HG02678 (cell line): Measurements from ENCODE around the gene JPT2.

Experiments used
- ATAC-seq: cut with Tn5 transposase; IDR thresholded peaks from one replicate; pipeline ENCODE4 v1.9.1; 2021; ENCODE audit warnings: mild to moderate bottlenecking, moderate library complexity; ENCODE audit not compliant: unreplicated experiment

Gene JPT2

DNA sequence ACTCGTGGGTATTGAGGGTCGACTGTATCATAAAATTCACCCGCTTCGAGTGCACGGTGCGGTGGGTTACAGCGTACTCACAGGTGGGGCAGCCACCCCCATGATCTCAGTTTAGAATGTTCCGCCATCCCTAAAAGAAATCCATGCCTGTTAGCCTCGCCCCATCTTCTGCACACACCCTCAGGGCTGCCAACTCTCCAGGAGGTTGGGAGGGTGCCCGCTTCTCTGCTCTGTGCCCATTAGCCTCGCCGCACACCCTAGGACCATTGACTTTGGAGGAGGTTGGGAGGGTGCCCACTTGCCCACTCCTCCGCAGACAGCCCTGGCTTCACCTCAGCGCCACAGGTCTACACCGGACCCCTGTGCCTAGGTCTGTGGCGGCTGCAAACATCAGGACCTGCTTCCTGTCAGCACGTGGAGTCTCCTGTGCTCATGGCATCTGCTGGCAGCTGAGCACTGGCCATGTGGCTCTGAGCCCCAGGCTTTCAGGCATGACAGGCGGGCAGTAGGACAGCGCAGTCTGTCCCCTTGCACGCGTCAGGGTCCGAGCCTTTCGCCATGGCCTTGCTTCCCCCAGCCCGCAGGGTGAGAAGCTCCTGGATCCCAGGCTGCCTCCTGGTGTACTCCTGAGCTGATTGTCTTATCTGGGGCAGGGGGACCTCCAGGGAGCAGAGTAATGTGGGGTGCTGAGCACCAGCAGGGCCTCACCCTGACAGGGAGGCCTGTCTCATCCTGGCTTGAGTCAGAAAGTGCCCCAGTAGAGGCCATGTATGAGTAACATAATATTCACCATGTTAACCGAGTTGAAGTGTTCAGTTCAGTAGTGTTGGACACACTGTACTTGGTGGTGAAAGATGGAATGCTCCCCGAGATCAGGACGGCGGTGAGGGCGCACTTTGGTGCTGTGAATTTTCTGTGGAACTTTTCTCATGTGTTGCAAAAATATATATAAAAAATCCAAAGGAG is 71.4 kb downstream of the JPT2 start:
- ATAC-seq, result no peak
